ENCODE data around the gene DPP6.

Gene DPP6

GRCh38 chr7:154497751-154498150, 445.6 kb downstream of the DPP6 start:
- ChIA-PET CTCF (no interaction called here), POLR2A (no interaction called here)
- DNase-seq (ENCODE audit: extremely low spot score): no peak
- TF ChIP-seq, protein P1, sequence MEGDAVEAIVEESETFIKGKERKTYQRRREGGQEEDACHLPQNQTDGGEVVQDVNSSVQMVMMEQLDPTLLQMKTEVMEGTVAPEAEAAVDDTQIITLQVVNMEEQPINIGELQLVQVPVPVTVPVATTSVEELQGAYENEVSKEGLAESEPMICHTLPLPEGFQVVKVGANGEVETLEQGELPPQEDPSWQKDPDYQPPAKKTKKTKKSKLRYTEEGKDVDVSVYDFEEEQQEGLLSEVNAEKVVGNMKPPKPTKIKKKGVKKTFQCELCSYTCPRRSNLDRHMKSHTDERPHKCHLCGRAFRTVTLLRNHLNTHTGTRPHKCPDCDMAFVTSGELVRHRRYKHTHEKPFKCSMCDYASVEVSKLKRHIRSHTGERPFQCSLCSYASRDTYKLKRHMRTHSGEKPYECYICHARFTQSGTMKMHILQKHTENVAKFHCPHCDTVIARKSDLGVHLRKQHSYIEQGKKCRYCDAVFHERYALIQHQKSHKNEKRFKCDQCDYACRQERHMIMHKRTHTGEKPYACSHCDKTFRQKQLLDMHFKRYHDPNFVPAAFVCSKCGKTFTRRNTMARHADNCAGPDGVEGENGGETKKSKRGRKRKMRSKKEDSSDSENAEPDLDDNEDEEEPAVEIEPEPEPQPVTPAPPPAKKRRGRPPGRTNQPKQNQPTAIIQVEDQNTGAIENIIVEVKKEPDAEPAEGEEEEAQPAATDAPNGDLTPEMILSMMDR (IDR thresholded peaks at IDR 0.05; ENCODE audit: control extremely low read depth, extremely low read depth, low read depth, missing control alignments): no peak

GRCh38 chr7:154503962-154504550, 451.9 kb downstream of the DPP6 start:
- CTCF ChIA-PET: interaction anchor here (1.0 to 2.4 kb wide), 7 partner anchors 9 to 30 kb away, joined by 4 to 14 read pairs (median 5); no protein-coding TSS in a partner anchor

DNA sequence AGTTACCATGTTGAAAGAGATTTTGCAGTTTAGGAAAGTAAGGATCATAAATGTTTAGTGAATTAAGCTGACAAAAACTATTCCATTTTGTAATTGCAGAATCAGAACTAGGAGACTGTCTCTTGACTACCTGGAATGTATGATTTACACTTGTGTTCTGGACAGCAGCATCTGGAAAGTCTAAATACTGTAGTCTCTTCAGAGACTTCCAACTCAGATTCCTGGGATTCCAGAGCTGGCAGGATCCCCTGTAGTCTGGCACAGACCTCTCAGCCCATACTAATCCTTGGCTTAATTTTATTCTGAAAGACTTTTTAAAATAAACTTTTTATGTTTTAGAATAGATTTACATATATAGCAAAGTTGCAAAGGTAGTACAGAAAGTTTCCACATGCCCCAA, 452.7 kb downstream of the DPP6 start:
- ChIA-PET POLR2A (no interaction called here), CTCF (interaction anchor here (1.5 to 2.4 kb wide), 3 partner anchors 8 to 20 kb away, joined by 4 to 14 read pairs (median 8); no protein-coding TSS in a partner anchor)
- TF ChIP-seq, protein P1 (IDR thresholded peaks at IDR 0.05; ENCODE audit: control extremely low read depth, extremely low read depth, low read depth, missing control alignments): no peak
- no peak for DNase-seq (ENCODE audit: extremely low spot score)

More at GRCh38 chr7:154503962-154504550, 451.9 kb downstream of the DPP6 start:
- POLR2A ChIA-PET: no interaction called here
- no peak for DNase-seq (ENCODE audit: extremely low spot score)
- TF ChIP-seq, protein P1 (IDR thresholded peaks at IDR 0.05; ENCODE audit: control extremely low read depth, extremely low read depth, low read depth, missing control alignments): peak; percentile 35

- DNase-seq (ENCODE audit: extremely low spot score): no peak
- ChIA-PET CTCF (interaction anchor here (1.5 to 2.4 kb wide), 2 partner anchors 13 to 20 kb away, joined by 4 to 8 read pairs; no protein-coding TSS in a partner anchor), POLR2A (no interaction called here)
- TF ChIP-seq, protein P1 (IDR thresholded peaks at IDR 0.05; ENCODE audit: control extremely low read depth, extremely low read depth, low read depth, missing control alignments): no peak
Observed at GRCh38 chr7:154505362-154505761, 453.2 kb downstream of the DPP6 start.

DNA sequence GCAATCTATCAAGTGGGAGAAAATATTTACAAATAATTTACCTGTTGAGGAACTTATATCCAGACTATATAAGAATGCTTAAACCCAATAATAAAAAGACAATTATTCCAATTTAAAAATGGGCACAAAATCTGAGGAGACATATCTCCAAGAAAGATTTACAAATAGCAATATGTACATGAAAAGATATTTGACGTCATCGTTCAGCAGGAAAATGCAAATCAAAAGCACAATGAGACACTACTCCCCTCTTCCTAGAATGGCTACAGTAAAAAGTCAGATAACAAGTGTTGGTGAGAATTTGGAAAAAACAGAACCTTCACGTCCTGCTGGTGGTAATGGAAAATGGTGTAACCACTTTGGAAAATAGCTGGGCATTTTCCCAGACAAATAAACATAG, 457.0 kb downstream of the DPP6 start:
- ChIA-PET CTCF (interaction anchor here (1.4 kb wide), 1 partner anchor 11 kb away, joined by 5 read pairs; no protein-coding TSS in a partner anchor), POLR2A (no interaction called here)
- TF ChIP-seq, protein P1 (IDR thresholded peaks at IDR 0.05; ENCODE audit: control extremely low read depth, extremely low read depth, low read depth, missing control alignments): no peak
- DNase-seq (ENCODE audit: extremely low spot score): no peak

- CTCF ChIA-PET: interaction anchor here (3.5 kb wide), 1 partner anchor 8 kb away, joined by 14 read pairs; no protein-coding TSS in a partner anchor
- POLR2A ChIA-PET: no interaction called here
- TF ChIP-seq, protein P1 (IDR thresholded peaks at IDR 0.05; ENCODE audit: control extremely low read depth, extremely low read depth, low read depth, missing control alignments): no peak
- DNase-seq (ENCODE audit: extremely low spot score): no peak
Observed at GRCh38 chr7:154512121-154512833, 460.1 kb downstream of the DPP6 start.

All from GM10248 (cell line).